DND-41 (cell line): ENCODE measurements around the gene VAV3.

Experiments
- ATAC-seq: fragments of 200-7000 bp; cut with Tn5 transposase; 3 replicates; pipeline ENCODE4 v1.9.1; 2021; ENCODE audit warnings: low read depth; ENCODE audit not compliant: insufficient read depth
- DNase-seq: peaks from one replicate; pipeline ENCODE4 v3.0.0-alpha.2; 2020
- H2AFZ ChIP-seq: 2 replicates; pipeline ENCODE4 v1.6.0; 2012; ENCODE audit warnings: low read depth, low read length
- H3K27ac ChIP-seq: 2 replicates; pipeline ENCODE4 v1.5.1; 2012; ENCODE audit warnings: low read length, inconsistent platforms
- H3K27me3 ChIP-seq: fragments of 200-600 bp; sonication (generic); 2 replicates; pipeline ENCODE4 v1.6.0; 2012; ENCODE audit warnings: low read length, mild to moderate bottlenecking, inconsistent platforms; ENCODE audit not compliant: insufficient read depth, poor library complexity
- H3K36me3 ChIP-seq: 2 replicates; pipeline ENCODE4 v1.5.1; 2012; ENCODE audit warnings: low read length, inconsistent platforms; ENCODE audit not compliant: insufficient read depth
- H3K4me1 ChIP-seq: 2 replicates; pipeline ENCODE4 v1.5.1; 2012; ENCODE audit warnings: mild to moderate bottlenecking, low read length; ENCODE audit not compliant: insufficient read depth
- H3K4me2 ChIP-seq: 2 replicates; pipeline ENCODE4 v1.6.0; 2012; ENCODE audit warnings: mild to moderate bottlenecking, moderate library complexity, low read length, inconsistent platforms; ENCODE audit not compliant: insufficient read depth
- H3K4me3 ChIP-seq, 2 experiments: fragments of 200-600 bp in 1 of 2; shearing (Covaris generic) in 1 of 2; 2 replicates each; pipeline ENCODE4 v1.5.1; 2012 to 2016; ENCODE audit warnings: inconsistent platforms in 2 of 2, low read length in 2 of 2, mild to moderate bottlenecking in 2 of 2, low read depth in 1 of 2, moderate library complexity in 1 of 2
- H3K79me2 ChIP-seq: 2 replicates; pipeline ENCODE4 v1.6.0; 2012; ENCODE audit warnings: low read length, inconsistent platforms; ENCODE audit not compliant: insufficient read depth
- H3K9ac ChIP-seq: 2 replicates; pipeline ENCODE4 v1.6.0; 2012; ENCODE audit warnings: low read depth, mild to moderate bottlenecking, inconsistent platforms, low read length, moderate library complexity
- H3K9me3 ChIP-seq: 2 replicates; pipeline ENCODE4 v1.5.1; 2012; ENCODE audit warnings: low read length, moderate library complexity, mild to moderate bottlenecking, inconsistent platforms; ENCODE audit not compliant: insufficient read depth, severe bottlenecking
- H4K20me1 ChIP-seq: 2 replicates; pipeline ENCODE4 v1.6.0; 2012; ENCODE audit warnings: low read length; ENCODE audit not compliant: insufficient read depth
- CTCF ChIP-seq: IDR thresholded peaks from 2 replicates; pipeline ENCODE4 v1.5.1; 2012; ENCODE audit warnings: borderline replicate concordance, low read length, moderate library complexity, mild to moderate bottlenecking; ENCODE audit not compliant: poor library complexity, severe bottlenecking; ENCODE audit errors: extremely low read depth
- EZH2 ChIP-seq: IDR thresholded peaks from 3 replicates; pipeline ENCODE4 v1.6.1; 2012; ENCODE audit warnings: borderline replicate concordance, low read depth, mild to moderate bottlenecking, moderate library complexity, low read length, inconsistent platforms; ENCODE audit not compliant: severe bottlenecking

VAV3 gene

GRCh38 chr1:107622535-107622934, 342.4 kb downstream of the VAV3 start:
- Histone ChIP-seq H3K4me2 (no peak overlapping the region), H4K20me1 (no peaks in the 10 kb centered on the region), H3K9ac (no peak overlapping the region), H3K4me3 (no peak overlapping the region), H3K36me3 (peaks cover 5% of the 10 kb centered on the region), H3K27ac (no peak overlapping the region), H3K79me2 (no peaks in the 10 kb centered on the region), H3K9me3 (no peaks in the 10 kb centered on the region), H3K4me1 (no peaks in the 10 kb centered on the region), H3K27me3 (no peaks in the 10 kb centered on the region), H2AFZ (no peak overlapping the region)
- DNase-seq = no peak
- no peak for ATAC-seq
- TF ChIP-seq CTCF (no peak), EZH2 (no peak)

- DNase-seq (no peak), ATAC-seq (no peak)
- Histone ChIP-seq H3K36me3 (peaks cover 21% of the 10 kb centered on the region), H4K20me1 (no peaks in the 10 kb centered on the region), H3K4me2 (no peak overlapping the region), H3K27ac (no peak overlapping the region), H2AFZ (no peak overlapping the region), H3K27me3 (no peaks in the 10 kb centered on the region), H3K79me2 (no peaks in the 10 kb centered on the region), H3K4me3 (no peak overlapping the region), H3K9ac (no peak overlapping the region), H3K9me3 (peaks cover 4% of the 10 kb centered on the region), H3K4me1 (no peaks in the 10 kb centered on the region)
- TF ChIP-seq CTCF = no peak
- no peak for TF ChIP-seq EZH2
Measured at GRCh38 chr1:107620753-107621152, 344.2 kb downstream of the VAV3 start.

- no peak overlapping the region for H3K4me2 ChIP-seq
- no peaks in the 10 kb centered on the region for H3K27me3 ChIP-seq
- no peaks in the 10 kb centered on the region for H3K79me2 ChIP-seq
- no peak overlapping the region for H3K9ac ChIP-seq
- H2AFZ ChIP-seq = no peak overlapping the region
- H3K4me3 ChIP-seq = no peak overlapping the region
- no peak overlapping the region for H3K27ac ChIP-seq
- no peaks in the 10 kb centered on the region for H3K4me1 ChIP-seq
- H3K36me3 ChIP-seq = peaks cover 34% of the 10 kb centered on the region
- peaks cover 12% of the 10 kb centered on the region for H3K9me3 ChIP-seq
- DNase-seq (no peak), ATAC-seq (no peak)
- TF ChIP-seq EZH2 (no peak), CTCF (no peak)
- H4K20me1 ChIP-seq = no peaks in the 10 kb centered on the region
Measured at GRCh38 chr1:107618539-107618938, 346.4 kb downstream of the VAV3 start.

- no peak for TF ChIP-seq CTCF
- TF ChIP-seq EZH2 = no peak
- H3K27ac ChIP-seq = no peak overlapping the region
- H4K20me1 ChIP-seq = no peaks in the 10 kb centered on the region
- no peak overlapping the region for H3K4me2 ChIP-seq
- H2AFZ ChIP-seq = no peak overlapping the region
- H3K4me1 ChIP-seq = no peaks in the 10 kb centered on the region
- peaks cover 14% of the 10 kb centered on the region for H3K9me3 ChIP-seq
- no peak for DNase-seq
- no peak overlapping the region for H3K4me3 ChIP-seq
- peaks cover 34% of the 10 kb centered on the region for H3K36me3 ChIP-seq
- H3K27me3 ChIP-seq = no peaks in the 10 kb centered on the region
- 0 out of 3 replicates have a peak, but pooled peaks have one; percentile 17 for ATAC-seq
- H3K79me2 ChIP-seq = no peaks in the 10 kb centered on the region
- H3K9ac ChIP-seq = no peak overlapping the region
Measured at GRCh38 chr1:107617921-107618320, 347.1 kb downstream of the VAV3 start.
